ENCODE data around the gene FANK1. TPM values are rescaled to one million over a fixed set of nuclear protein-coding genes. Genes with fewer than 3 reads are reported as not detected.

The FANK1 gene, protein sequence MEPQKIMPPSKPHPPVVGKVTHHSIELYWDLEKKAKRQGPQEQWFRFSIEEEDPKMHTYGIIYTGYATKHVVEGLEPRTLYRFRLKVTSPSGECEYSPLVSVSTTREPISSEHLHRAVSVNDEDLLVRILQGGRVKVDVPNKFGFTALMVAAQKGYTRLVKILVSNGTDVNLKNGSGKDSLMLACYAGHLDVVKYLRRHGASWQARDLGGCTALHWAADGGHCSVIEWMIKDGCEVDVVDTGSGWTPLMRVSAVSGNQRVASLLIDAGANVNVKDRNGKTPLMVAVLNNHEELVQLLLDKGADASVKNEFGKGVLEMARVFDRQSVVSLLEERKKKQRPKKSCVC
- total RNA-seq (2022; extraction: Qiagen RNA extraction; ENCODE audit: low read depth) = 2.3 to 3.4 TPM (median 2.9 TPM) in 5 replicates

GRCh38 chr10:125896088-125896934 lies at the start of gene FANK1:
Gene FANK1 (plus strand): TSS chr10:125896564. CDS start chr10:125896643, 79 bp downstream.

GRCh38 chr10:125881192-125881591 lies 15.2 kb upstream of the FANK1 start, which contains the start of gene DHX32:
Gene DHX32 (minus strand): TSS chr10:125881292. CDS start chr10:125880824, 468 bp downstream.

Other genes with a start within 250 kb of the FANK1 start
- gene TEX36, start 213.4 kb upstream of the FANK1 start, total RNA-seq (2022; extraction: Qiagen RNA extraction; ENCODE audit: low read depth) = not detected in 5 replicates
- 12.6 to 17.6 TPM (median 16.7 TPM) in 5 replicates for gene EDRF1, start 176.9 kb upstream of the FANK1 start, total RNA-seq (2022; extraction: Qiagen RNA extraction; ENCODE audit: low read depth)
- not detected in 5 replicates for gene MMP21, start 120.7 kb upstream of the FANK1 start, total RNA-seq (2022; extraction: Qiagen RNA extraction; ENCODE audit: low read depth)
- 56.2 to 60.2 TPM (median 59.3 TPM) in 5 replicates for gene UROS, start 73.3 kb upstream of the FANK1 start, total RNA-seq (2022; extraction: Qiagen RNA extraction; ENCODE audit: low read depth)
- 108 to 117 TPM (median 112 TPM) in 5 replicates for gene BCCIP, start 73.0 kb upstream of the FANK1 start, total RNA-seq (2022; extraction: Qiagen RNA extraction; ENCODE audit: low read depth)
- 28.7 to 38.5 TPM (median 38.0 TPM) in 5 replicates for gene DHX32, start 15.3 kb upstream of the FANK1 start, total RNA-seq (2022; extraction: Qiagen RNA extraction; ENCODE audit: low read depth)

Measured in A549 treated with GW870086 at 1 μM for 4 hours (cell line).